Astrocyte of the spinal cord (primary cell): Measurements from ENCODE around the gene SIX5.
A peak's percentile ranks its signal among the peaks of the same experiment; 100 is the strongest.

Experiments
- DNase-seq: peaks from one replicate; pipeline ENCODE4 v3.0.0; 2011; ENCODE audit warnings: low read depth, low spot score
- H3K4me3 ChIP-seq: 2 replicates; pipeline ENCODE4 v1.5.1; 2011; ENCODE audit warnings: low read depth, mild to moderate bottlenecking, low read length, moderate library complexity
- CTCF ChIP-seq: IDR thresholded peaks from 2 replicates; pipeline ENCODE4 v1.5.1; 2012; ENCODE audit warnings: low read depth, mild to moderate bottlenecking, low read length, inconsistent platforms
- in situ Hi-C: cut with HindIII; loops from 2 replicates; pipeline ENCODE4 v1.10.0; 2017; ENCODE audit warnings: low sequenced_read_pairs

The SIX5 gene

GRCh38 chr19:45785781-45786532, 16.9 kb upstream of the SIX5 start:
- H3K4me3 ChIP-seq = no peak overlapping the region
- in situ Hi-C loops = no loop called here
- no peak for DNase-seq
- no peak for TF ChIP-seq CTCF

GRCh38 chr19:45785097-45785496, 16.0 kb upstream of the SIX5 start:
- no peak for DNase-seq
- TF ChIP-seq CTCF = no peak
- in situ Hi-C loops = no loop called here
- H3K4me3 ChIP-seq = no peak overlapping the region

GRCh38 chr19:45784096-45784495, 15.0 kb upstream of the SIX5 start:
- no peak for TF ChIP-seq CTCF
- in situ Hi-C loops = no loop called here
- no peak overlapping the region for H3K4me3 ChIP-seq
- DNase-seq = no peak

GRCh38 chr19:45782820-45783785, 14.1 kb upstream of the SIX5 start:
- peak; percentile 46 for DNase-seq
- in situ Hi-C loops = no loop called here
- H3K4me3 ChIP-seq = no peak overlapping the region
- no peak for TF ChIP-seq CTCF

GRCh38 chr19:45782162-45782691, 13.2 kb upstream of the SIX5 start, which contains the start of gene DMPK:
DMPK (minus strand) TSS chr19:45782490; CDS start chr19:45782352, 138 bp downstream.
- DNase-seq = no peak
- no peak for TF ChIP-seq CTCF
- peak within 1 kb of the TSS; percentile 30 for H3K4me3 ChIP-seq
- in situ Hi-C loops = no loop called here
